ENCODE results near the gene ZNF341.

ZNF341 gene

DNA sequence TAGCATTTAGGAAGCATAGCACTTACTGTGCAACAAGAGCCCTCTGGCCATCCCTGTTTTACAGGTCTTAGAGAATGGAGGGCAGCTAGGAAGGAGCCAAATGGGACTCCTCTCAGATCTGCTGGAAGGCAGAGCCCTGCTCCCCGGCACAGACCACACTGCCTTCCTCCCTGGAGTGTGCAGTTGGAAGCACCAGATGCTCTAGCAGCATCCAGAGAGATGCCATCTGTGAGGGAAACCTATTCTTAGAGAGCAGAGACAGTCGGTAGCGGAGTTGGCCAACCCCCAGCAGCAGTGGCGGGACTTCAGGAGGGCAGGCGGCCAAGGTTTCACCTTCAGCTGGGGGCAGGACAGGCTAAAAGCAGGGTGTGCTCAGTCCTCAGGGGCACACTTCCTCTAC lies 28.9 kb upstream of the ZNF341 start:
- DNase-seq, result no peak

- DNase-seq, result no peak
Observed at GRCh38 chr20:33703498-33704137, 28.2 kb upstream of the ZNF341 start.

DNA sequence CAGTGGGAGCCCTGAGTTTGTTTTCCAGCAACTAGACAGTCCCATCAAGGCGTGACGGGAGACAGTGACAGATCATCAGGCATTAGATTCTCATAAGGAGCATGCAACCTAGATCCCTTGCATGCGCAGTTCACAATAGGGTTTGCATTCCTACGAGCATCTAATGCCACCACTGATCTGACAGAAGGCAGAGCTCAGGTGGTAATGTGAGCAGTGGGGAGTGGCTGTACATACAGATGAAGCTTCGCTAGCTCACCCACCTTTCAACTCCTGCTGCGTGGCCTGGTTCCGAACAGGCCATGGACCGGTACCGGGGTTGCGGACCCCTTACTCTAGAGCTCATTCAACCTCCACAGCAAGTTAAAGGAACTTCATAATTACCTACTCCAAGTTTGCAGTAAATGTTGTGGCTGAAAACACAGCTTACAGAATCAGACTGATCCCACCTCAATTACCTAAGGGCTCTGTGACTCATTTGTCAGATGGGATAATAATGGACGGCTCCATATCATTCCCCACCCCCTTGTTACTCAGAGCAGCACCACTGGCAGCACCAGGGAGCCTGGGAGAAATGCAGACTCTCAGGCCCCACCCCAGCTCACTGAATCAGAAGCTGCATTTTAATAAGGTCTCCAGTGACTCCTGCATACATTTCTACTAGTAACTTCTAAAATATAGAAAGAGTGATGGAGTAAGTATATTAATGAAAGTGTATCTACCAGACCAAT lies 27.4 kb upstream of the ZNF341 start:
- no peak for DNase-seq

DNA sequence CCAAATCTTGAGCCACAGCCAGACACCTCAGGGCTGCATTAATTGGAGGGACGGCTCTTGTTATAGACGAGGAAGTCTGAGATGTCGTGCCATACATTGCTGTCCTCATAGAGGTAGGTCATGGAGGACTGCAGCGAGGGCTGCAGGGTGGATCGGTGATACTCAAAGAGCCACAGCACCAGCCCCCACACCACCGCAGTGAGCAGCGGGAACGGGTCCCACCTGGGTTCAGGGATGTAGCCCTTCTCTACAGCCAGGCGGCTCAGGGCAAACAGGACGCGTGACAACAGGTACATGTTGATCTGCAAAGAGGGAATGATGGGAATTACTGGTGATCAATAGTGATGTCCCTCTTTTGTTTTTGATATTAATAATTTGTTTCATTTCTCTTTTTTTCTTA lies 24.1 kb upstream of the ZNF341 start:
- DNase-seq, result no peak

GRCh38 chr20:33709398-33709797 lies 22.4 kb upstream of the ZNF341 start:
- DNase-seq, result no peak

DNA sequence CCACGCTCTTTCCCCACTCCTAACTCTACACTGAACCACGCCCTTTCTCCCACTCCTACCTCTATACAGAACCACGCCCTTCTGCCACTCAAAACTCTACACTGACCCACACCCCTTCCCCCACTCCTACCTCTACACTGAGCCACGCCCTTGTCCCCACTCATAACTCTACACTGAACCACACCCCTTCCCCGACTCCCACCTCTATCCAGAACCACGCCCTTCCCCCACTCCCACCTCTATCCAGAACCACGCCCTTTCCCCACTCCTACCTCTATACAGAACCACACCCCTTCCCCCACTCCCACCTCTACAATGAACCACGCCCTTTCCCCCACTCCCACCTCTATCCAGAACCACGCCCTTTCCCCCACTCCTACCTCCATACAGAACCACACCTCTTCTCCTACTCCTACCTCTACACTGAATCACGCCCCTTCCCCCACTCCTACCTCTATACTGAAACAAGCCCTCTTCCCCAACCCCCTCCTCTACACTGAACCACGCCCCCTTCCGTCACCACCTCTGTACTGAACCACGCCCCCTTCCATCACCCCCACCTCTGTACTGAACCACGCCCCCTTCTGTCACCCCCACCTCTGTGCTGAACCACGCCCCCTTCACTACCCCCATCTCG lies 21.8 kb upstream of the ZNF341 start:
- no peak for DNase-seq

DNA sequence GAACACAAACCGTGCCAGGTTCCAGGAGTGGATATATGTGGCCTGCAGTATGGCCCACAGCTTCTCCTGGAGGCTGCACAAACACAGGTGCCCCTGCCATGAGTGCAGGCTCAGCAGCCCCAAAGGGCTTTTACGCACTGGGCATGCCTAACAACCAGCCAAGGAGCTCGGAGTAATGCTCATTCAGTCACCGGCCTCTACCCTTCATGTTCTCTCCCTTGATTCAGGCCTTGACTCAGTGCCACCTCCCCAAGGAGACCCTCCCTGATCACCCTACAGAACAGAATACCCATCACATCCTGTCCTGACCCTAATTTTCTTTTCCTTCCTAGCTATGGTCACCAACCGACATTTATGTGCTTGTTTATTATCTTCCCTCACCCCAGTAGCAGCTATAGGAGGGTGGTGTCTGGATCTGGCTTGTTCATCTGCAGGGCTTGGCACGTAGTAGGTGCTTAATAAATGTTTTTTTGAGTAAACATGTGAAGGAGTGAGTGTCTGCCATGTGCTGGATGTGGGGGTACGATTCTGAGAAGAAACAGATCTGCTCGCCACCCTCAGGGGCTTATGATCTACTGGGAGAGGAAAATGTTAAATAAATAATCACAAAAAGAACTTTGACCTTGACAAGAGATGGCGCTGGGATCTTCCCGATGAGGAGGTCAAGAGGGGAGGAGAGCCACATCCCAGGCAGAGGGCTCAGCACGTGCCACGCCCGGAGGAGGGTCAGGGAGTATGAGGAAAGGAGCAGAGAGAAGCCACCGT lies 20.9 kb upstream of the ZNF341 start:
- DNase-seq, result no peak

DNA sequence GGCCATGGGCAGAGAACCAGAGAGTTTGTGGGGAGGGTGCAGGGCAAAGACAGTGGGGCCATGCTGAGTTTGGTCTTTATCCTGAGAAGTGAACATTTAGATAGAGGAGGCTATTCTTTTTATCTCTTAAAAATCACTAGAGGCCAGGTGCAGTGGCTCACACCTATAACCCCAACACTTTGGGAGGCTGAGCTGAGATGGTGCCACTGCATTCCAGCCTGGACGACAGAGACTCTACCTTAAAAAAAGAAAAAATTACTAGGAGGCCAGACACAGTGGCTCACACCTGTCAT lies 20.4 kb upstream of the ZNF341 start:
- no peak for DNase-seq

DNA sequence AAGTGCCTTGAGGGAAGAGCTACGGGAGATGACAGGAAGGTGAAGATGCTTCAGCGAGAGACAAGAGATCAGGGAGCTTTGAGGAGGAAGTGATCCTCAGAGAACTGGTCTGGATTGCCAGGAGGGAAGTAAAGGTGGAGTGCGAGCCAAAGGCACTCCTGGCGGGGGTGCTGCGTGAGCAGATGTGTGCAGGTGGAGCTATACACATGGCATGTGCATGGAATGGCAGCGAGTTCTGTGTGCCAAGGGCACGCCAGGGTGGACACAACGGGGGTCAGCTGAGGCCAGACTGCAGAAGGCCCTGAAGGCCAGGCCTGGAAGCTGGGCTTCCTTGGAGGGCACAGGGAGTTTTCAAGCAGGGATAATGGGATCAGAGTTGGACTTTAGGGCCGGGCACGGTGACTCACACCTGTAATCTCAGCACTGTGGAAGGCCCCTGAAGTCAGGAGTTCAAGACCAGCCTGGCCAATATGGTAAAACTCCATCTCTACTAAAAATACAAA lies 17.9 kb upstream of the ZNF341 start:
- no peak for DNase-seq

GRCh38 chr20:33716498-33716897 lies 15.3 kb upstream of the ZNF341 start:
- DNase-seq, result no peak

DNA sequence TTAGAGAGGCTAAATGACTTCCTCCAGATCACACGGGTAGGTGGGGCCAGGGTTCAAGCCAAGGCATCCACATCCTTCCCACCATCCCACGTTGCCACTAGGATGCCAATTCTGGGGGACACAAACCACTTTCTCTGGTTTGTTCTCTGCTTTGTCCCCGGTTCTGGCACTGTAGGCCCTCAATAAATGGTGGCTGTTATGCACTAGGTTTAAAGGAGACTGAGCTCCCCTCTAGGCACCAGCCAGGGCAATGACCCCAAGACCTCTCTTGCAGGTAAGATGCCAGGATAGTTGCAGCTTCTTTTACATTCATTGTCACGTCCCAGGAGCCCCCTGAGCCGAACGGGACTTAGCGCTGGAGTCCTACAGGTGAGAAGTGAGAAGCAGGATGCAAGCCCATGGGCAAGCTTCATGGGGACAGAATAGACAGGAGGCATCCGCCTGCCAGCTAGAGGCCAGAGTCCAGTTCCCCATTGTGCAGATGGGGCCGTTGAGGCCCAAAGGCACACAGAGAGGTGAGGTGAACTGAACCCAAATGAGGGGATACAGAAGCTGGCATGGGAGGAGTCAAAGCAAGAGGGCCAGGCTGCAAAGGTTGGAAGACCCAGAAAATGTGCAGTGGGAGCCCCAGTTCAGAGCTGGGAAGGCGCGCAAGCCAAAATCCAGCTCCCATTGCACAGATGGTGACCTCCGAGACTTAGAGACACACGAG lies 12.4 kb upstream of the ZNF341 start:
- DNase-seq, result peak; percentile 4

- DNase-seq, result peak; percentile 97
Observed at GRCh38 chr20:33719989-33720709, 11.6 kb upstream of the ZNF341 start, which contains the start of gene PXMP4. Gene PXMP4 (minus strand): TSS chr20:33720310. CDS start chr20:33720207, 103 bp downstream.

GRCh38 chr20:33721391-33722140 lies 10.2 kb upstream of the ZNF341 start:
- DNase-seq, result no peak

- DNase-seq, result no peak
Observed at GRCh38 chr20:33724439-33725094, 7.2 kb upstream of the ZNF341 start.

- DNase-seq, result no peak
Observed at GRCh38 chr20:33725607-33726264, 6.1 kb upstream of the ZNF341 start.

DNA sequence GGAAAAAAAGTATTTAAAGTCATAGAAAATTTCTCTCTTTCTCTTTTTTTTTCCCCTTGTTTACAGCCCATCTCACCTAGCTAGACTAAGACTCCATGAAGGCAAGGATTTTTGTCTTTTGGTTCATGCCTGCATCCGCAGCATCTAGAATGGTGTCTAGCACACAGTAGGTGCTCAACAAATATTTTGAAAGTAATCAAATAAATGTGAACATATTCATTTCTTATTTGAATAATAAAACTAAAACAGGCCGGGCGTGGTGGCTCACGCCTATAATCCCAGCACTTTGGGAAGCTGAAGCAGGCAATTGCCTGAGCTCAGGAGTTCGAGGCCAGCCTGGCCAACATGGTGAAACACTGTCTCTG lies 4.7 kb upstream of the ZNF341 start:
- no peak for DNase-seq

DNA sequence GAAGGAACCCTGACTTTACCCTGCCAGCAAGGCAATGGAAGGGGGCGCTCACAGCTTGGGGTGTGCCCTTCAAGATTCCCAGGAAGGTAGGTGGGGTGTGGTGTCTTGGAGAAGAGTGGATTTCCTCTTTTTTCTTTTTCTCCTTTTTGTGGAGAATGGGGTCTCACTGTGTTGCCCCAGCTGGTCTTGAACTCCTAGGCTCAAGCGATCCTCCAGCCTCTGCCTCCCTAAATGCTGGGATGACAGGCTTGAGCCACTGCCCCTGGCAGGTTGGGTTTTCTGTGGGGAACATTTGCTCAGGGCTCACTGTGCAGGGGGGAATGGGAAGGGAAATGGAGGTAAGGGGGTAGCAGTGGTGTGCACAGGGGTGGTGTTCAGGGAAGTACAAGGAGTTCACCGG lies 4.0 kb upstream of the ZNF341 start:
- no peak for DNase-seq

DNA sequence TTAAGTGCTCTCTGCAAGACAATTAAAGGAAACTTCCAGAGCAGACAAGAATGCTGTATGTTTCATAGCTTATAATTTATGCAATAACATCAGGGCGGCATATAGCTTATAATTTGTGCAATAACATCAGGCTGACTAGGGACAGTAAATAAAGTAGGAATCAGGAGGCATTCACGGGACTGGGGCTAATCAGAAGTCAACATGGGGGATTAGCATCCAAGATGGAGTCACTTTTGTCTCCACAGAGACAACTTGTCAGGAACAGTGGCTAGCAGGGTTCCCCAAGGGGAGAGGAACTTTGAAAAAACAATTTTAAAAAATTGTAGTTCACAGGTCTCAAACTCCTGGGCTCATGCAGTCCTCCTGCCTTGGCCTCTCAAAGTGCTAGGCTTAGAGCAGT lies 3.3 kb upstream of the ZNF341 start:
- DNase-seq, result no peak

DNA sequence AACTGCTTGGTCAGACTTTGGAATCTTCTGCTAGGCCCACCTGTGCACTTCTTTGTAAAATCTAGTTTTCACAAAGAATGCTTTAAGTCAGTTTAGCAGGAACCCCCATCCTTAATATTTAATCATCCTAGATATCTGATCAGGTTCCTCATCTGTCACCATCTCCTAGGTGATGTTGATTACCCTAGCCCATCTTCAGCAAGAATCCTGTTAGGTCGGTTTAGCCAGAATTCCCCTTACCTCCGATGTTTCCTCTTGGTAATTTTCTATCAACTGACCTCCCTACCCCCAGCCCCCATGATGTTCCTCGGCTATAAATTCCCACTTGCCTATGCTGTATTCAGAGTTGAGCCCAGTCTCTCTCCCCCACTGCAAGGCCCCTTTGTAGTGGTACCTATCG lies 2.7 kb upstream of the ZNF341 start:
- DNase-seq, result no peak

DNA sequence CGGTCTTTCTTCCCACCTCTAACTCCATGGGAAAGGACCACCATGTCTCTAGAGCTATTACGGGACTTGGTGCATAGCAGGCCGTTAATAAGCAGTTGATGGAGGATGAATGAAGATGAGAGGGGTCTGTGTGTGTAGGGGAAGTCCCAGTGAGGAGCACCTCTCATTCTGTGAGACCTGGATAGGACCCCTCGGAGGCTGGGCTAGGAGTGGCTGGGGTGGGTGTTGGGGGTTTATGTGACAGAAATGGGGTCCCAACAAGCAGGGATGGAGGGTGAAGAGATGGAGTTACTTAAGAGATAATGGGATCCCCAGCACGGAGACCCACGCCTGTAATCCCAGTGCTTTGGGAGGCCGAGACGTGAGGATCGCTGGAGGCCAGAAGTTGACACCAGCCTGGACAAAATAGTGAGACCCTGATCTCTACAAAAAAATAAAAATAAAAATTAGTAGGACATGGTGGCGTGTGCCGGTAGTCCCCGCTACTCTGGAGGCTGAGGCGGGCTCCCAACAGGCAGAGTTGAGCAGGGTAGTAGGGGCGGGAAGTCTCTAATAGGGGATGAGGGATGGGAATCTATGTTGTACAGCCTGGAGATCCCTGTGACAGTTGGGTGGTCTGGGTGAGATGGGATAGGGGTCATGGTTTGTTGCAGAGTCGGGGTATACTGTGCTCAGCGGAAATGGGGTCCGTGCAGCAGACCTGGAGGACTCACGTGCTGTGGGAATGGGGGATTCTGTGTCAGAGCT lies 677 bp upstream of the ZNF341 start:
- no peak for DNase-seq
